HepG2 (cell line): Measurements from ENCODE around the gene PRRT2. TPM values are rescaled to one million over a fixed set of nuclear protein-coding genes. Genes with fewer than 3 reads are reported as not detected.

Experiments
- AGO1 ChIP-seq: fragments of 200-400 bp; formaldehyde crosslinking; IDR thresholded peaks from 2 replicates; pipeline ENCODE4 v1.6.1; 2017; ENCODE audit warnings: mild to moderate bottlenecking, low read depth, low read length, moderate library complexity; ENCODE audit not compliant: poor library complexity, severe bottlenecking
- DMAP1 ChIP-seq: IDR thresholded peaks from 2 replicates; pipeline ENCODE4 v1.6.1; 2016
- DR1 ChIP-seq: sonication (generic); formaldehyde crosslinking; IDR thresholded peaks from 2 replicates; pipeline ENCODE4 v1.8.0; 2021; ENCODE audit warnings: mild to moderate bottlenecking, missing genetic modification reagents, inconsistent platforms
- FIP1L1 ChIP-seq: fragments of 200-400 bp; formaldehyde crosslinking; IDR thresholded peaks from 2 replicates; pipeline ENCODE4 v1.6.1; 2018; ENCODE audit warnings: low read depth, mild to moderate bottlenecking, low read length, moderate library complexity, borderline replicate concordance; ENCODE audit not compliant: insufficient read depth
- FOXO1 ChIP-seq: sonication (generic); formaldehyde crosslinking; IDR thresholded peaks from 2 replicates; pipeline ENCODE4 v1.4.0; 2020; ENCODE audit warnings: missing genetic modification reagents
- KDM1A ChIP-seq: IDR thresholded peaks from 2 replicates; pipeline ENCODE4 v1.6.1; 2016; ENCODE audit warnings: missing compliant biosample characterization
- MED8 ChIP-seq: sonication (generic); formaldehyde crosslinking; IDR thresholded peaks from 2 replicates; pipeline ENCODE4 v1.8.1; 2023; ENCODE audit warnings: mild to moderate bottlenecking, missing genetic modification reagents; ENCODE audit not compliant: insufficient replicate concordance
- MIER2 ChIP-seq: IDR thresholded peaks from 2 replicates; pipeline ENCODE4 v1.6.1; 2016; ENCODE audit warnings: missing biosample characterization, missing genetic modification reagents
- NFIB ChIP-seq: sonication (generic); formaldehyde crosslinking; IDR thresholded peaks from 2 replicates; pipeline ENCODE4 v1.9.0; 2021; ENCODE audit warnings: missing genetic modification reagents, mild to moderate bottlenecking, borderline replicate concordance
- PHF20 ChIP-seq: sonication (generic); formaldehyde crosslinking; IDR thresholded peaks from 2 replicates; pipeline ENCODE4 v1.5.0; 2020; ENCODE audit warnings: mild to moderate bottlenecking, missing genetic modification reagents
- STAG1 ChIP-seq: sonication (generic); formaldehyde crosslinking; IDR thresholded peaks from 2 replicates; pipeline ENCODE4 v1.4.0; 2020; ENCODE audit warnings: missing genetic modification reagents
- ZBTB8A ChIP-seq: sonication (generic); formaldehyde crosslinking; IDR thresholded peaks from 2 replicates; pipeline ENCODE4 v1.4.0; 2020; ENCODE audit warnings: mild to moderate bottlenecking, low read depth, missing genetic modification reagents, borderline replicate concordance
- ZNF235 ChIP-seq: sonication (generic); formaldehyde crosslinking; IDR thresholded peaks from 2 replicates; pipeline ENCODE4 v1.8.1; 2023; ENCODE audit warnings: mild to moderate bottlenecking, missing genetic modification reagents, borderline replicate concordance
- ZNF543 ChIP-seq: sonication (generic); formaldehyde crosslinking; IDR thresholded peaks from 2 replicates; pipeline ENCODE4 v1.4.0; 2020; ENCODE audit warnings: mild to moderate bottlenecking, missing genetic modification reagents
- ZNF737 ChIP-seq: sonication (generic); formaldehyde crosslinking; IDR thresholded peaks from 2 replicates; pipeline ENCODE4 v1.5.0; 2020; ENCODE audit warnings: missing genetic modification reagents, mild to moderate bottlenecking, borderline replicate concordance
- polyA plus RNA-seq, 8 experiments: library from polyadenylated mRNA; depleted of rRNA in 3 of 8; stranded (reverse) in 7 of 8; unstranded in 1 of 8; fragments of >200 nt; fragmentation: Illumina TruSeq in 4 of 8; extraction: Trizol in 4 of 8; gene quantifications; 2 replicates each; pipeline versions ENCODE4 v1.2.1 to v1.2.3, GENCODE V29; 2011 to 2016; ENCODE audit warnings: low read depth in 4 of 8, missing spikeins in 1 of 8, mixed read lengths in 1 of 8; ENCODE audit not compliant: insufficient read depth in 1 of 8
- total RNA-seq, 5 experiments: library from RNA; depleted of rRNA; stranded (reverse); fragments of >200 nt; fragmentation: Illumina TruSeq; extraction: Trizol; gene quantifications; 2 replicates each; pipeline ENCODE4 v1.2.3, GENCODE V29; 2016; ENCODE audit warnings: low read depth in 1 of 5
- TF ChIP-seq, protein P1 (sequence below): sonication (generic); formaldehyde crosslinking; IDR thresholded peaks from 2 replicates; pipeline ENCODE4 v1.4.0; 2020; ENCODE audit warnings: missing genetic modification reagents, borderline replicate concordance
- TF ChIP-seq, protein P2 (sequence below): sonication (generic); formaldehyde crosslinking; IDR thresholded peaks from 2 replicates; pipeline ENCODE4 v1.5.0; 2020; ENCODE audit warnings: missing genetic modification reagents, mild to moderate bottlenecking, borderline replicate concordance
- TF ChIP-seq, protein P3 (sequence below): sonication (generic); formaldehyde crosslinking; IDR thresholded peaks from 2 replicates; pipeline ENCODE4 v1.8.1; 2023; ENCODE audit warnings: mild to moderate bottlenecking, missing genetic modification reagents

Gene PRRT2
- total and polyA plus RNA-seq, 2 of the 13 experiments (the other 11 are each of a cell fraction or from before 2014, with no cell fraction given), result 0.51 to 1.1 TPM

DNA sequence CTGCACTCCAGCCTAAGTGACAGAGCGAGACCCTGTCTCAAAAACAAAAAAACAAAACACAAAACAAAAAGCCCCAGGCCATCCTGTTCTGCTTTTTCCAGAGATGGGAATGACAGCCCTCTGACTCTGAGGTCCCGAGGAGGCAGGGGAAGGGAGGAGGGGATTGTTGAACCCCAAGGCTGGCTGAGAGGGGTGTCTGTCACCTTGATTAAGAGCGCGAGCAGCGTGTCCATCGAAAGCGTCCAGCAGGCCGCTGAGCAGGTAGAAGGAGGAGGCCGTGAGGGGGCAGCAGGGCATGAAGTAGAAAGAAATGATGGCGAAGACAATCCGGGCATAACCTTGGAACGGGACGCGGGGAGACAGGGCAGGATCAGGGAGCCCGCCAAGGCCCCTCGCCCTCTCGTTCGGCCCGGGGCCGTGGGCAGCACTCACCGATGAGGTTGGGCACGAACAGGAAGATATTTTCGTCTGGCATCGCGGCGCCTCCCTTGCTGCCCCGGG, 50.4 kb downstream of the PRRT2 start (continued):
- TF ChIP-seq, protein P1, sequence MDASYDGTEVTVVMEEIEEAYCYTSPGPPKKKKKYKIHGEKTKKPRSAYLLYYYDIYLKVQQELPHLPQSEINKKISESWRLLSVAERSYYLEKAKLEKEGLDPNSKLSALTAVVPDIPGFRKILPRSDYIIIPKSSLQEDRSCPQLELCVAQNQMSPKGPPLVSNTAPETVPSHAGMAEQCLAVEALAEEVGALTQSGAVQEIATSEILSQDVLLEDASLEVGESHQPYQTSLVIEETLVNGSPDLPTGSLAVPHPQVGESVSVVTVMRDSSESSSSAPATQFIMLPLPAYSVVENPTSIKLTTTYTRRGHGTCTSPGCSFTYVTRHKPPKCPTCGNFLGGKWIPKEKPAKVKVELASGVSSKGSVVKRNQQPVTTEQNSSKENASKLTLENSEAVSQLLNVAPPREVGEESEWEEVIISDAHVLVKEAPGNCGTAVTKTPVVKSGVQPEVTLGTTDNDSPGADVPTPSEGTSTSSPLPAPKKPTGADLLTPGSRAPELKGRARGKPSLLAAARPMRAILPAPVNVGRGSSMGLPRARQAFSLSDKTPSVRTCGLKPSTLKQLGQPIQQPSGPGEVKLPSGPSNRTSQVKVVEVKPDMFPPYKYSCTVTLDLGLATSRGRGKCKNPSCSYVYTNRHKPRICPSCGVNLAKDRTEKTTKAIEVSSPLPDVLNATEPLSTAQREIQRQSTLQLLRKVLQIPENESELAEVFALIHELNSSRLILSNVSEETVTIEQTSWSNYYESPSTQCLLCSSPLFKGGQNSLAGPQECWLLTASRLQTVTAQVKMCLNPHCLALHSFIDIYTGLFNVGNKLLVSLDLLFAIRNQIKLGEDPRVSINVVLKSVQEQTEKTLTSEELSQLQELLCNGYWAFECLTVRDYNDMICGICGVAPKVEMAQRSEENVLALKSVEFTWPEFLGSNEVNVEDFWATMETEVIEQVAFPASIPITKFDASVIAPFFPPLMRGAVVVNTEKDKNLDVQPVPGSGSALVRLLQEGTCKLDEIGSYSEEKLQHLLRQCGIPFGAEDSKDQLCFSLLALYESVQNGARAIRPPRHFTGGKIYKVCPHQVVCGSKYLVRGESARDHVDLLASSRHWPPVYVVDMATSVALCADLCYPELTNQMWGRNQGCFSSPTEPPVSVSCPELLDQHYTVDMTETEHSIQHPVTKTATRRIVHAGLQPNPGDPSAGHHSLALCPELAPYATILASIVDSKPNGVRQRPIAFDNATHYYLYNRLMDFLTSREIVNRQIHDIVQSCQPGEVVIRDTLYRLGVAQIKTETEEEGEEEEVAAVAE (CRISPR knock-in tag), result 0 out of 2 replicates have a peak, but pooled peaks have one; percentile 30
- TF ChIP-seq KDM1A (no peak), NFIB (CRISPR knock-in tag) (no peak), MED8 (CRISPR knock-in tag) (peak; percentile 18), FOXO1 (no peak), ZNF543 (0 out of 2 replicates have a peak, but pooled peaks have one; percentile 13), ZBTB8A (CRISPR knock-in tag) (0 out of 2 replicates have a peak, but pooled peaks have one; percentile 4), PHF20 (peak; percentile 44; the same call in 1 of the 2 replicates), ZNF737 (CRISPR knock-in tag) (0 out of 2 replicates have a peak, but pooled peaks have one; percentile 84), ZNF235 (CRISPR knock-in tag) (peak; percentile 95; the same call in 1 of the 2 replicates), MIER2 (CRISPR knock-in tag) (0 out of 2 replicates have a peak, but pooled peaks have one; percentile 32), AGO1 (no peak), DR1 (no peak), STAG1 (CRISPR knock-in tag) (peak; percentile 59), FIP1L1 (no peak), DMAP1 (CRISPR knock-in tag) (0 out of 2 replicates have a peak, but pooled peaks have one; percentile 12)
- TF ChIP-seq, protein P2, sequence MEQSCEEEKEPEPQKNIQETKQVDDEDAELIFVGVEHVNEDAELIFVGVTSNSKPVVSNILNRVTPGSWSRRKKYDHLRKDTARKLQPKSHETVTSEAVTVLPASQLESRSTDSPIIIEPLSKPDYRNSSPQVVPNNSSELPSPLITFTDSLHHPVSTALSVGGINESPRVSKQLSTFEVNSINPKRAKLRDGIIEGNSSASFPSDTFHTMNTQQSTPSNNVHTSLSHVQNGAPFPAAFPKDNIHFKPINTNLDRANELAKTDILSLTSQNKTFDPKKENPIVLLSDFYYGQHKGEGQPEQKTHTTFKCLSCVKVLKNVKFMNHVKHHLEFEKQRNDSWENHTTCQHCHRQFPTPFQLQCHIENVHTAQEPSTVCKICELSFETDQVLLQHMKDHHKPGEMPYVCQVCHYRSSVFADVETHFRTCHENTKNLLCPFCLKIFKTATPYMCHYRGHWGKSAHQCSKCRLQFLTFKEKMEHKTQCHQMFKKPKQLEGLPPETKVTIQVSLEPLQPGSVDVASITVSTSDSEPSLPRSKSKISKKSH (CRISPR knock-in tag), result peak; percentile 45; the same call in 1 of the 2 replicates
- TF ChIP-seq, protein P3, sequence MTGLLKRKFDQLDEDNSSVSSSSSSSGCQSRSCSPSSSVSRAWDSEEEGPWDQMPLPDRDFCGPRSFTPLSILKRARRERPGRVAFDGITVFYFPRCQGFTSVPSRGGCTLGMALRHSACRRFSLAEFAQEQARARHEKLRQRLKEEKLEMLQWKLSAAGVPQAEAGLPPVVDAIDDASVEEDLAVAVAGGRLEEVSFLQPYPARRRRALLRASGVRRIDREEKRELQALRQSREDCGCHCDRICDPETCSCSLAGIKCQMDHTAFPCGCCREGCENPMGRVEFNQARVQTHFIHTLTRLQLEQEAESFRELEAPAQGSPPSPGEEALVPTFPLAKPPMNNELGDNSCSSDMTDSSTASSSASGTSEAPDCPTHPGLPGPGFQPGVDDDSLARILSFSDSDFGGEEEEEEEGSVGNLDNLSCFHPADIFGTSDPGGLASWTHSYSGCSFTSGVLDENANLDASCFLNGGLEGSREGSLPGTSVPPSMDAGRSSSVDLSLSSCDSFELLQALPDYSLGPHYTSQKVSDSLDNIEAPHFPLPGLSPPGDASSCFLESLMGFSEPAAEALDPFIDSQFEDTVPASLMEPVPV (CRISPR knock-in tag), result 0 out of 2 replicates have a peak, but pooled peaks have one; percentile 1
